ENCODE data around the gene NHP2. TPM values are rescaled to one million over a fixed set of nuclear protein-coding genes. Genes with fewer than 3 reads are reported as not detected.
A peak's percentile ranks its signal among the peaks of the same experiment; 100 is the strongest.

NHP2 gene
- total RNA-seq, 1 experiment from 2014 or later, result 263 TPM

DNA sequence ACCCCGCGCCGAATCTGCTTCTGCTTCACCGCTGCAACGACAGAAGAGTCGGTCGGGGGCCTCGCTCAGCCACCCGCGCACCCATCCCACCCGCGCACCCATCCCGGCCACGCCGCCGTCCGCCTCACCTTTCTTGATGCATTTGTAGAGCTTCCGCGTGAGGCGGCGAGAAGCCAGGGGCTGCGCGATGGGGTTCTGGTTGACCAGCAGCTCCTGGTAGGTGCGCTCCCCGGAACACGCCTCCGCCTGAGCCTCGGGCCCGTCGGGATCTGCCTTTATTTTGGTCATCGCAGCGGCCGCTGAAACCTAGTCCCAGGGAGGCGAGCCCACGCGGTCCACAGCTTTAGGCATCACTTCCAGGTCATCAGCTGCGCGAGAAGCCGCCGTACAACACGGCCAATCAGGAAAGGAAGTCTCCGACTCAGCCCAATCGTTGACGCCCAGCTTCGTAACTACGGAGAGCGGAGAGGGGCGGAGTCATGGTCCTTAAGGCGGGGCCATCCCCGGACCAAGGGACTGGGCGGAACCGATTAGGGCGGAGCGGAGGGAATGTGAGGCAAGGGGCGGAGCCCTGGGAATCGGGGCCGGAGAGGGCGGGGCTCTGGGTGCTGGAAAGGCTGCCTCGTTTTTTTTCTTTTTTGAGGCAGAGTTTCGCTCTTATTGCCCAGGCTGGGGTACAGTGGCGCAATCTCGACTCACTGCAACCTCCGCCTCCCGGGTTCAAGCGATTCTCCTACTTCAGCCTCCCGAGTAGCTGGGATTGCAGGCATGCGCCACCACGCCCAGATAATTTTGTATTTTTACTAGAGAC is at the start of gene NHP2 (continued):
- TF ChIP-seq, protein P1, sequence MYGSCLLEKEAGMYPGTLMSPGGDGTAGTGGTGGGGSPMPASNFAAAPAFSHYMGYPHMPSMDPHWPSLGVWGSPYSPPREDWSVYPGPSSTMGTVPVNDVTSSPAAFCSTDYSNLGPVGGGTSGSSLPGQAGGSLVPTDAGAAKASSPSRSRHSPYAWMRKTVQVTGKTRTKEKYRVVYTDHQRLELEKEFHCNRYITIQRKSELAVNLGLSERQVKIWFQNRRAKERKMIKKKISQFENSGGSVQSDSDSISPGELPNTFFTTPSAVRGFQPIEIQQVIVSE (CRISPR knock-in tag; IDR thresholded peaks at IDR 0.05; ENCODE audit: borderline replicate concordance), result no peak
- TF ChIP-seq, protein P2, sequence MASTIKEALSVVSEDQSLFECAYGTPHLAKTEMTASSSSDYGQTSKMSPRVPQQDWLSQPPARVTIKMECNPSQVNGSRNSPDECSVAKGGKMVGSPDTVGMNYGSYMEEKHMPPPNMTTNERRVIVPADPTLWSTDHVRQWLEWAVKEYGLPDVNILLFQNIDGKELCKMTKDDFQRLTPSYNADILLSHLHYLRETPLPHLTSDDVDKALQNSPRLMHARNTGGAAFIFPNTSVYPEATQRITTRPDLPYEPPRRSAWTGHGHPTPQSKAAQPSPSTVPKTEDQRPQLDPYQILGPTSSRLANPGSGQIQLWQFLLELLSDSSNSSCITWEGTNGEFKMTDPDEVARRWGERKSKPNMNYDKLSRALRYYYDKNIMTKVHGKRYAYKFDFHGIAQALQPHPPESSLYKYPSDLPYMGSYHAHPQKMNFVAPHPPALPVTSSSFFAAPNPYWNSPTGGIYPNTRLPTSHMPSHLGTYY (CRISPR knock-in tag; IDR thresholded peaks at IDR 0.05), result no peak
- peak; percentile 27; the same call in 1 of the 2 replicates for TF ChIP-seq SMAD3 (CRISPR knock-in tag; IDR thresholded peaks at IDR 0.05; ENCODE audit: borderline replicate concordance)
- TF ChIP-seq ETV6 (CRISPR knock-in tag; IDR thresholded peaks at IDR 0.05), result peak; percentile 42; the same call in 1 of the 2 replicates
- TF ChIP-seq, protein P3, sequence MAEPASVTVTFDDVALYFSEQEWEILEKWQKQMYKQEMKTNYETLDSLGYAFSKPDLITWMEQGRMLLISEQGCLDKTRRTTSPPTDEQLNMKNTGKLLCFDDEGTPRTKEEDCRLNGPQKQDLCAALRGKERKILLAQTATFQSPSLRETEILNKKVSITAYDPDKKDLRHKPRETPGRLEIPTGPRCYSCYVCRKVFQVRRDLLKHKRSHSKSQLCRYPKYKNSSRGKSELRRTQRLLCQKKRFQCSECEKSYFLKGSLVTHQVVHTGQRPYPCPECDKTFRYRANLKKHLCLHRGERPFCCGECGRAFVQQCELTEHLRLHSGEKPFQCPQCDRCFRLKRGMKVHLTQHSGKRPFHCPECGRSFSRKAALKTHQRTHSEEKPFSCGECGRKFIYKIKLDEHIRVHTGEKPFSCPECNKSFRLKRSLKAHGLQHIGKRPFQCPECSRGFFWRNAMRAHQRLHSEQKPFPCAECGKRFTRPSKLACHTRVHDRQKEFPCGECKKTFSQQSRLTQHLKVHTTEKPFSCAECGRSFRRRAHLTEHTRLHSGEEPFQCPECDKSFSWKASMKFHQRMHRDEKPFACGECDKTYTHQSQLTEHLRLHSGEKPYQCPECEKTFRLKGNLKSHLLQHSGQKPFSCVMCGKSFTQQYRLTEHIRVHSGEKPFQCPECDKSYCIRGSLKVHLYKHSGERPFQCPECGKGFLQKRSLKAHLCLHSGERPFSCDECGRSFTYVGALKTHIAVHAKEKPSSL (CRISPR knock-in tag; conservative IDR thresholded peaks at IDR 0.05), result no peak
- TF ChIP-seq, protein P4, sequence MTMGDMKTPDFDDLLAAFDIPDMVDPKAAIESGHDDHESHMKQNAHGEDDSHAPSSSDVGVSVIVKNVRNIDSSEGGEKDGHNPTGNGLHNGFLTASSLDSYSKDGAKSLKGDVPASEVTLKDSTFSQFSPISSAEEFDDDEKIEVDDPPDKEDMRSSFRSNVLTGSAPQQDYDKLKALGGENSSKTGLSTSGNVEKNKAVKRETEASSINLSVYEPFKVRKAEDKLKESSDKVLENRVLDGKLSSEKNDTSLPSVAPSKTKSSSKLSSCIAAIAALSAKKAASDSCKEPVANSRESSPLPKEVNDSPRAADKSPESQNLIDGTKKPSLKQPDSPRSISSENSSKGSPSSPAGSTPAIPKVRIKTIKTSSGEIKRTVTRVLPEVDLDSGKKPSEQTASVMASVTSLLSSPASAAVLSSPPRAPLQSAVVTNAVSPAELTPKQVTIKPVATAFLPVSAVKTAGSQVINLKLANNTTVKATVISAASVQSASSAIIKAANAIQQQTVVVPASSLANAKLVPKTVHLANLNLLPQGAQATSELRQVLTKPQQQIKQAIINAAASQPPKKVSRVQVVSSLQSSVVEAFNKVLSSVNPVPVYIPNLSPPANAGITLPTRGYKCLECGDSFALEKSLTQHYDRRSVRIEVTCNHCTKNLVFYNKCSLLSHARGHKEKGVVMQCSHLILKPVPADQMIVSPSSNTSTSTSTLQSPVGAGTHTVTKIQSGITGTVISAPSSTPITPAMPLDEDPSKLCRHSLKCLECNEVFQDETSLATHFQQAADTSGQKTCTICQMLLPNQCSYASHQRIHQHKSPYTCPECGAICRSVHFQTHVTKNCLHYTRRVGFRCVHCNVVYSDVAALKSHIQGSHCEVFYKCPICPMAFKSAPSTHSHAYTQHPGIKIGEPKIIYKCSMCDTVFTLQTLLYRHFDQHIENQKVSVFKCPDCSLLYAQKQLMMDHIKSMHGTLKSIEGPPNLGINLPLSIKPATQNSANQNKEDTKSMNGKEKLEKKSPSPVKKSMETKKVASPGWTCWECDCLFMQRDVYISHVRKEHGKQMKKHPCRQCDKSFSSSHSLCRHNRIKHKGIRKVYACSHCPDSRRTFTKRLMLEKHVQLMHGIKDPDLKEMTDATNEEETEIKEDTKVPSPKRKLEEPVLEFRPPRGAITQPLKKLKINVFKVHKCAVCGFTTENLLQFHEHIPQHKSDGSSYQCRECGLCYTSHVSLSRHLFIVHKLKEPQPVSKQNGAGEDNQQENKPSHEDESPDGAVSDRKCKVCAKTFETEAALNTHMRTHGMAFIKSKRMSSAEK (CRISPR knock-in tag; IDR thresholded peaks at IDR 0.05; ENCODE audit: borderline replicate concordance), result no peak
- TF ChIP-seq, protein P5, sequence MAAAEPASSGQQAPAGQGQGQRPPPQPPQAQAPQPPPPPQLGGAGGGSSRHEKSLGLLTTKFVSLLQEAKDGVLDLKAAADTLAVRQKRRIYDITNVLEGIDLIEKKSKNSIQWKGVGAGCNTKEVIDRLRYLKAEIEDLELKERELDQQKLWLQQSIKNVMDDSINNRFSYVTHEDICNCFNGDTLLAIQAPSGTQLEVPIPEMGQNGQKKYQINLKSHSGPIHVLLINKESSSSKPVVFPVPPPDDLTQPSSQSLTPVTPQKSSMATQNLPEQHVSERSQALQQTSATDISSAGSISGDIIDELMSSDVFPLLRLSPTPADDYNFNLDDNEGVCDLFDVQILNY (CRISPR knock-in tag; IDR thresholded peaks at IDR 0.05), result no peak

DNA sequence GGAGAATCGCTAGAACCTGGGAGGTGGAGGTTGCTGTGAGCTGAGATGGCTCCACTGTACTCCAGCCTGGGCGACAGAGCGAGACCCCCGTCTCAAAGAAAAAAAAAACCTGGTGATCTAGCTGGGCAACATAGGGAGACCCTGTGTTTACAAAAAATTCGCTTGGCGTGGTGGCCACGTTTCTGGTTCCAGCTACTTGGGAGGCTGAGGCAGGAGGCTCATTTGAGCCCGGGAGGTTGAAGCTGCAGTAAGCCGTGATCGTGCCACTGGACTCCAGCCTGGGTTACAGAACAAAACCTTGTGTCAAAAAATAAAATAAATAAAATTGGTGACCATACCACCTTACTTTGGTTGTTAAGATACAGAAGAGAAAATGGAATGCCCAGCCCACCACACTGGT is 48.9 kb upstream of the NHP2 start:
- ChIA-PET CTCF (interaction anchor here (1.5 kb wide), 1 partner anchor 25 kb away, joined by 6 read pairs; no protein-coding TSS in a partner anchor), POLR2A (interaction anchor here (0.8 to 1.6 kb wide), 2 partner anchors 9 to 22 kb away, joined by 3 to 6 read pairs; no protein-coding TSS in a partner anchor)
- H3K27me3 Mint-ChIP-seq (ENCODE audit: low read depth), result peaks cover 20% of the 10 kb centered on the region
- no peaks in the 10 kb centered on the region for H3K9me3 Mint-ChIP-seq
- no peak for ATAC-seq
- peak overlapping the region; percentile 49 for H3K4me3 Mint-ChIP-seq
- TF ChIP-seq NFE2L1 (CRISPR knock-in tag; IDR thresholded peaks at IDR 0.05), result no peak
- TF ChIP-seq, protein P6, sequence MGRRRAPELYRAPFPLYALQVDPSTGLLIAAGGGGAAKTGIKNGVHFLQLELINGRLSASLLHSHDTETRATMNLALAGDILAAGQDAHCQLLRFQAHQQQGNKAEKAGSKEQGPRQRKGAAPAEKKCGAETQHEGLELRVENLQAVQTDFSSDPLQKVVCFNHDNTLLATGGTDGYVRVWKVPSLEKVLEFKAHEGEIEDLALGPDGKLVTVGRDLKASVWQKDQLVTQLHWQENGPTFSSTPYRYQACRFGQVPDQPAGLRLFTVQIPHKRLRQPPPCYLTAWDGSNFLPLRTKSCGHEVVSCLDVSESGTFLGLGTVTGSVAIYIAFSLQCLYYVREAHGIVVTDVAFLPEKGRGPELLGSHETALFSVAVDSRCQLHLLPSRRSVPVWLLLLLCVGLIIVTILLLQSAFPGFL (CRISPR knock-in tag; IDR thresholded peaks at IDR 0.05; ENCODE audit: borderline replicate concordance), result no peak
- DNase-seq (ENCODE audit: low spot score), result peak; percentile 5
- peaks cover 25% of the 10 kb centered on the region for H3K36me3 Mint-ChIP-seq
- H3K27ac Mint-ChIP-seq, result no peak overlapping the region
- peaks cover 24% of the 10 kb centered on the region for H3K4me1 Mint-ChIP-seq

DNA sequence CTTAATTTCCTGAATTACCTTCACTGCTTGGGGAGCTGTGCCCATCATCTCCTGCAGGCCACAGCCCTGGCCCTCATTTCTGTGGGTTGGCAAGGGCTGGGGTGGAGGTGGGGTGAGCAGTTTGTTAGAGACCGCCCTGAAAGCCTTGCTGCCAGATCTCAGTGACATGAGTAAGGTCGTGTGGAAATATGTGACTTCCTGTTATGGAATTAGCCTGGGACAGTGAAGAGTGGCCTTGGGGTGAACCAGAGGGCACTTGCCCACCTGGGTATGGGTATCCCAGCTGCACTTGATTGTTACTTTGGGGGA is 48.2 kb upstream of the NHP2 start:
- ChIA-PET CTCF (interaction anchor here (1.5 kb wide), 1 partner anchor 24 kb away, joined by 6 read pairs; no protein-coding TSS in a partner anchor), POLR2A (interaction anchor here (0.8 to 1.6 kb wide), 2 partner anchors 10 to 22 kb away, joined by 3 to 6 read pairs; no protein-coding TSS in a partner anchor)
- no peak overlapping the region for H3K27ac Mint-ChIP-seq

More for the DNA sequence above, 48.2 kb upstream of the NHP2 start:
- Mint-ChIP-seq H3K9me3 (no peaks in the 10 kb centered on the region), H3K27me3 (ENCODE audit: low read depth) (peaks cover 20% of the 10 kb centered on the region), H3K4me3 (no peak overlapping the region), H3K4me1 (peaks cover 20% of the 10 kb centered on the region), H3K36me3 (peaks cover 19% of the 10 kb centered on the region)
- ATAC-seq (no peak), DNase-seq (ENCODE audit: low spot score) (peak; percentile 3)
- TF ChIP-seq MXD4 (CRISPR knock-in tag; IDR thresholded peaks at IDR 0.05; ENCODE audit: borderline replicate concordance) (no peak), TEAD4 (CRISPR knock-in tag; IDR thresholded peaks at IDR 0.05) (no peak), CREB1 (CRISPR knock-in tag; IDR thresholded peaks at IDR 0.05) (no peak)
